ENCODE results near the gene MAP2K3.

Gene MAP2K3

GRCh38 chr17:21294321-21295035, 10.0 kb downstream of the MAP2K3 start:
- no peak overlapping the region for H3K4me3 ChIP-seq (ENCODE audit: low read depth, low read length)
- no peaks in the 10 kb centered on the region for H3K9me3 ChIP-seq (ENCODE audit: control insufficient read depth, insufficient read depth, low read depth, low read length)
- H3K36me3 ChIP-seq (ENCODE audit: control insufficient read depth in 2 of 2, insufficient read depth in 1 of 2, low read length in 2 of 2) = peaks cover 13 to 67% of the 10 kb centered on the region in 2 experiments; a peak in 2 of 3 replicates
- ChIA-PET POLR2A (no interaction called here), CTCF (interaction anchor here (0.6 kb wide), 1 partner anchor 11 kb away, joined by 3 read pairs; no protein-coding TSS in a partner anchor)
- no peaks in the 10 kb centered on the region for H3K4me1 ChIP-seq (ENCODE audit: control insufficient read depth, insufficient read depth, low read length)
- TF ChIP-seq ZNF391 (tag by site-specific recombination; IDR thresholded peaks at IDR 0.05; ENCODE audit: borderline replicate concordance, low read depth) = no peak
- TF ChIP-seq ZNF768 (tag by site-specific recombination; IDR thresholded peaks at IDR 0.05) = peak; percentile 76; the same call in 1 of the 2 replicates
- TF ChIP-seq SCRT1 (tag by site-specific recombination; IDR thresholded peaks at IDR 0.05; ENCODE audit: borderline replicate concordance) = peak; percentile 64; the same call in 1 of the 2 replicates
- peak; percentile 94 for TF ChIP-seq SCRT2 (tag by site-specific recombination; IDR thresholded peaks at IDR 0.05)
- no peak for TF ChIP-seq ZNF626 (tag by site-specific recombination; IDR thresholded peaks at IDR 0.05)
- no peak overlapping the region for H3K27ac ChIP-seq (ENCODE audit: extremely low read depth, low read depth, low read length)

GRCh38 chr17:21295036-21295952, 10.8 kb downstream of the MAP2K3 start:
- ChIA-PET POLR2A (interaction anchor here (1.7 kb wide), 1 partner anchor 9 kb away, joined by 4 read pairs; no protein-coding TSS in a partner anchor), CTCF (interaction anchor here (0.6 kb wide), 1 partner anchor 10 kb away, joined by 3 read pairs; no protein-coding TSS in a partner anchor)
- Histone ChIP-seq H3K4me1 (ENCODE audit: control insufficient read depth, insufficient read depth, low read length) (no peaks in the 10 kb centered on the region), H3K9me3 (ENCODE audit: control insufficient read depth, insufficient read depth, low read depth, low read length) (no peaks in the 10 kb centered on the region), H3K27ac (ENCODE audit: extremely low read depth, low read depth, low read length) (0 out of 2 replicates have a peak overlapping the region, but pooled peaks have one; percentile 8), H3K4me3 (ENCODE audit: low read depth, low read length) (no peak overlapping the region), H3K36me3 (ENCODE audit: control insufficient read depth in 2 of 2, insufficient read depth in 1 of 2, low read length in 2 of 2) (peaks cover 16 to 68% of the 10 kb centered on the region in 2 experiments; a peak in 2 of 3 replicates)
- no peak for TF ChIP-seq PRDM2 (tag by site-specific recombination; IDR thresholded peaks at IDR 0.05; ENCODE audit: borderline replicate concordance)
- 0 out of 2 replicates have a peak, but pooled peaks have one; percentile 7 for TF ChIP-seq SCRT2 (tag by site-specific recombination; IDR thresholded peaks at IDR 0.05)
- peak; percentile 66 for TF ChIP-seq ZNF623 (tag by site-specific recombination; IDR thresholded peaks at IDR 0.05)
- TF ChIP-seq SALL2 (tag by site-specific recombination; IDR thresholded peaks at IDR 0.05; ENCODE audit: borderline replicate concordance) = no peak
- TF ChIP-seq ZBTB44 (tag by site-specific recombination; IDR thresholded peaks at IDR 0.05) = no peak

Measured in HEK293 (cell line).